Measurements from ENCODE around the gene ELF2. TPM values are rescaled to one million over a fixed set of nuclear protein-coding genes. Genes with fewer than 3 reads are reported as not detected.

The ELF2 gene
- total RNA-seq (42.6 and 51.4 TPM in 2 replicates), polyA plus RNA-seq (21.9 and 31.2 TPM in 2 replicates), polyA minus RNA-seq (ENCODE audit: low replicate concordance) (8.1 and 9.5 TPM in 2 replicates)
- 13.7 and 19.2 TPM in 2 replicates for polyA plus RNA-seq (2012)

GRCh38 chr4:139177049-139177868 is at the start of gene ELF2:
Gene ELF2, minus strand, starts transcription at chr4:139177218. Its CDS starts 39,517 bp downstream, at chr4:139137701.
- Histone ChIP-seq H3K27me3 (ENCODE audit: control insufficient read depth, insufficient read depth, low read length) (no peaks in the 10 kb centered on the region), H4K20me1 (ENCODE audit: control insufficient read depth, extremely low read depth, insufficient read depth, low read length) (peaks cover 1% of the 10 kb centered on the region), H3K4me2 (ENCODE audit: extremely low read depth, insufficient read depth, low read length) (peak within 1 kb of the TSS; percentile 99), H3K36me3 (ENCODE audit: control insufficient read depth, insufficient read depth, low read length) (no peaks in the 10 kb centered on the region), H3K79me2 (ENCODE audit: control insufficient read depth, insufficient read depth, low read length) (peaks cover 20% of the 10 kb centered on the region), H3K27ac (ENCODE audit: insufficient read depth, low read length) (peak within 1 kb of the TSS; percentile 96), H3K9ac (ENCODE audit: insufficient read depth, low read length) (peak within 1 kb of the TSS; percentile 96), H2AFZ (ENCODE audit: low read length) (peak within 1 kb of the TSS; percentile 96), H3K4me3 (replicated peaks in 1 of 4; ENCODE audit: control extremely low read depth in 1 of 4, insufficient read depth in 1 of 4, low read depth in 3 of 4, low read length in 4 of 4) (peak within 1 kb of the TSS; percentile 84 to 96 (median 94)), H3K4me1 (ENCODE audit: control insufficient read depth, extremely low read depth, insufficient read depth, low read length) (peaks cover 3% of the 10 kb centered on the region), H3K9me3 (ENCODE audit: control insufficient read depth, insufficient read depth, low read depth, low read length) (no peaks in the 10 kb centered on the region)
- DNase-seq (ENCODE audit: low read depth in 2 of 2), result peak; percentile 87 to 88
- TF ChIP-seq EZH2 (IDR thresholded peaks at IDR 0.05; ENCODE audit: low read length, missing control alignments) (no peak), CTCF (conservative IDR thresholded peaks at IDR 0.05 in 1 of 2, IDR thresholded peaks at IDR 0.05 in 1 of 2; ENCODE audit: low read depth in 1 of 2, low read length in 2 of 2) (no peak)

GRCh38 chr4:139223682-139224317 is 46.8 kb upstream of the ELF2 start:
- no peaks in the 10 kb centered on the region for H3K36me3 ChIP-seq (ENCODE audit: control insufficient read depth, insufficient read depth, low read length)
- no peaks in the 10 kb centered on the region for H4K20me1 ChIP-seq (ENCODE audit: control insufficient read depth, extremely low read depth, insufficient read depth, low read length)
- peak; percentile 79 to 80 for DNase-seq (ENCODE audit: low read depth in 2 of 2)

More at GRCh38 chr4:139223682-139224317, 46.8 kb upstream of the ELF2 start:
- Histone ChIP-seq H3K27me3 (ENCODE audit: control insufficient read depth, insufficient read depth, low read length) (no peaks in the 10 kb centered on the region), H3K9ac (ENCODE audit: insufficient read depth, low read length) (no peak overlapping the region), H3K4me1 (ENCODE audit: control insufficient read depth, extremely low read depth, insufficient read depth, low read length) (no peaks in the 10 kb centered on the region), H3K4me3 (replicated peaks in 1 of 4; ENCODE audit: control extremely low read depth in 1 of 4, insufficient read depth in 1 of 4, low read depth in 3 of 4, low read length in 4 of 4) (no peak overlapping the region), H3K79me2 (ENCODE audit: control insufficient read depth, insufficient read depth, low read length) (no peaks in the 10 kb centered on the region), H3K27ac (ENCODE audit: insufficient read depth, low read length) (no peak overlapping the region), H3K9me3 (ENCODE audit: control insufficient read depth, insufficient read depth, low read depth, low read length) (no peaks in the 10 kb centered on the region), H2AFZ (ENCODE audit: low read length) (no peak overlapping the region), H3K4me2 (ENCODE audit: extremely low read depth, insufficient read depth, low read length) (no peak overlapping the region)
- TF ChIP-seq EZH2 (IDR thresholded peaks at IDR 0.05; ENCODE audit: low read length, missing control alignments) (no peak), CTCF (conservative IDR thresholded peaks at IDR 0.05 in 1 of 2, IDR thresholded peaks at IDR 0.05 in 1 of 2; ENCODE audit: low read depth in 1 of 2, low read length in 2 of 2) (no peak)

Data from fibroblast of lung (primary cell).